Measurements from ENCODE around the gene CCDC85C. TPM values are rescaled to one million over a fixed set of nuclear protein-coding genes. Genes with fewer than 3 reads are reported as not detected.

Gene CCDC85C
- total RNA-seq, 1 experiment from 2014 or later, result 35.8 TPM

DNA sequence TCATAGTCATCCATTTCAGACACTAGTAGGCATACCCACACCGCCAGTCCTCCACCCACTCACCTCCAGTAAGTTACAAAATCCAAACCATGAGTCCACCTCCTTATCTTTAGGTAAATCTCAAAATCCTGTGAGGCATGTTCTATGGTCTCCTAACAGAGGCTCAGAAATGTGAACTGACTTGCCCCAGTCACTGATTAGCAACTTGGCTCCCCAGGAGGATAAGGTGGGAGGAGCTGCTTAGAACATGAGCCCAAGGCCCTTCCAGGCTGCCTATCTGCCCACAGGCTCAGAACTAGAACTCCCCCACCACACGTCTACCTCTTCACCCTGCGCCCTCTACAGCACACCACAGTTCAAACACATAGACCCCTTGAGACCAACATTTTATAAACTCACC is 143.2 kb downstream of the CCDC85C start (continued):
- TF ChIP-seq, protein P1, sequence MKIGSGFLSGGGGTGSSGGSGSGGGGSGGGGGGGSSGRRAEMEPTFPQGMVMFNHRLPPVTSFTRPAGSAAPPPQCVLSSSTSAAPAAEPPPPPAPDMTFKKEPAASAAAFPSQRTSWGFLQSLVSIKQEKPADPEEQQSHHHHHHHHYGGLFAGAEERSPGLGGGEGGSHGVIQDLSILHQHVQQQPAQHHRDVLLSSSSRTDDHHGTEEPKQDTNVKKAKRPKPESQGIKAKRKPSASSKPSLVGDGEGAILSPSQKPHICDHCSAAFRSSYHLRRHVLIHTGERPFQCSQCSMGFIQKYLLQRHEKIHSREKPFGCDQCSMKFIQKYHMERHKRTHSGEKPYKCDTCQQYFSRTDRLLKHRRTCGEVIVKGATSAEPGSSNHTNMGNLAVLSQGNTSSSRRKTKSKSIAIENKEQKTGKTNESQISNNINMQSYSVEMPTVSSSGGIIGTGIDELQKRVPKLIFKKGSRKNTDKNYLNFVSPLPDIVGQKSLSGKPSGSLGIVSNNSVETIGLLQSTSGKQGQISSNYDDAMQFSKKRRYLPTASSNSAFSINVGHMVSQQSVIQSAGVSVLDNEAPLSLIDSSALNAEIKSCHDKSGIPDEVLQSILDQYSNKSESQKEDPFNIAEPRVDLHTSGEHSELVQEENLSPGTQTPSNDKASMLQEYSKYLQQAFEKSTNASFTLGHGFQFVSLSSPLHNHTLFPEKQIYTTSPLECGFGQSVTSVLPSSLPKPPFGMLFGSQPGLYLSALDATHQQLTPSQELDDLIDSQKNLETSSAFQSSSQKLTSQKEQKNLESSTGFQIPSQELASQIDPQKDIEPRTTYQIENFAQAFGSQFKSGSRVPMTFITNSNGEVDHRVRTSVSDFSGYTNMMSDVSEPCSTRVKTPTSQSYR (CRISPR knock-in tag; IDR thresholded peaks at IDR 0.05), result no peak
- TF ChIP-seq, protein P2, sequence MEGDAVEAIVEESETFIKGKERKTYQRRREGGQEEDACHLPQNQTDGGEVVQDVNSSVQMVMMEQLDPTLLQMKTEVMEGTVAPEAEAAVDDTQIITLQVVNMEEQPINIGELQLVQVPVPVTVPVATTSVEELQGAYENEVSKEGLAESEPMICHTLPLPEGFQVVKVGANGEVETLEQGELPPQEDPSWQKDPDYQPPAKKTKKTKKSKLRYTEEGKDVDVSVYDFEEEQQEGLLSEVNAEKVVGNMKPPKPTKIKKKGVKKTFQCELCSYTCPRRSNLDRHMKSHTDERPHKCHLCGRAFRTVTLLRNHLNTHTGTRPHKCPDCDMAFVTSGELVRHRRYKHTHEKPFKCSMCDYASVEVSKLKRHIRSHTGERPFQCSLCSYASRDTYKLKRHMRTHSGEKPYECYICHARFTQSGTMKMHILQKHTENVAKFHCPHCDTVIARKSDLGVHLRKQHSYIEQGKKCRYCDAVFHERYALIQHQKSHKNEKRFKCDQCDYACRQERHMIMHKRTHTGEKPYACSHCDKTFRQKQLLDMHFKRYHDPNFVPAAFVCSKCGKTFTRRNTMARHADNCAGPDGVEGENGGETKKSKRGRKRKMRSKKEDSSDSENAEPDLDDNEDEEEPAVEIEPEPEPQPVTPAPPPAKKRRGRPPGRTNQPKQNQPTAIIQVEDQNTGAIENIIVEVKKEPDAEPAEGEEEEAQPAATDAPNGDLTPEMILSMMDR (IDR thresholded peaks at IDR 0.05), result no peak

DNA sequence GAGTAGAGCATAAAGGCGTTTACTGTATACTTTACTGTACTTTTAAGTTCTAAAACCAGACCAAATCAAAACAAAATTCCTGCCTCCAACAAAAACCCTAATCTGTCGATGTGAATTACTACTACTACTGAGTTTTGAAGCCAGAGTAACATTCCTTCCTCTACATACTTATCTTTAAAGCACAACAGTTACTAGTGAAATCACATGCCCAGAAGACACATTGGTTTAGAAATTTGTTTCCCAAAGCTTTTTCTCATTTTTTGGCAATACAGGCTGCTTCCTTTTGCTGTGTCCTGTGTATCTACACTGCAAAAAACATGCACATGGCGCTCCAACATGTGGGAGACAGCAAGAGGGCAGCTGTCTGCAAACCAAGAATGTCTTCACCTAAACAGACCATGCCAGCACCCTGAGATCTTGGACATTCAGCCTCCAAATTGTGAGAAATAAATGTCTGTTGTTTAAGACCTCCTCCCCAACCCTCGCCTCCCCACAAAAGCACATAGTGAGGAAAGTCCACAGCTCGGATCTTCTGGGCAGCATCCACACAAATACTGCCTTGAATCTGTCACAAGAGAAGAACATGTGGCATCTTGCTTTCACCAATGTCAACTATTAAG is 144.4 kb downstream of the CCDC85C start:
- H3K4me3 Mint-ChIP-seq, result no peak overlapping the region
- H3K4me1 Mint-ChIP-seq, result peaks cover 27% of the 10 kb centered on the region
- no peaks in the 10 kb centered on the region for H3K9me3 Mint-ChIP-seq
- ChIA-PET POLR2A (no interaction called here), CTCF (interaction anchor here (1.8 kb wide), 1 partner anchor 44 kb away, joined by 6 read pairs; no protein-coding TSS in a partner anchor)
- H3K27me3 Mint-ChIP-seq (ENCODE audit: low read depth), result no peaks in the 10 kb centered on the region
- peaks cover 19% of the 10 kb centered on the region for H3K36me3 Mint-ChIP-seq
- TF ChIP-seq NFATC4 (CRISPR knock-in tag; IDR thresholded peaks at IDR 0.05) (no peak), ESRRA (CRISPR knock-in tag; IDR thresholded peaks at IDR 0.05; ENCODE audit: borderline replicate concordance) (no peak), ZNF121 (CRISPR knock-in tag; IDR thresholded peaks at IDR 0.05) (no peak), FOXK1 (CRISPR knock-in tag; IDR thresholded peaks at IDR 0.05) (no peak), ELF4 (CRISPR knock-in tag; IDR thresholded peaks at IDR 0.05; ENCODE audit: low read depth) (no peak), JUN (CRISPR knock-in tag; IDR thresholded peaks at IDR 0.05) (no peak), EMX1 (CRISPR knock-in tag; IDR thresholded peaks at IDR 0.05) (no peak), ZNF232 (CRISPR knock-in tag; IDR thresholded peaks at IDR 0.05) (no peak), GTF2I (CRISPR knock-in tag; conservative IDR thresholded peaks at IDR 0.05) (no peak), GABPB1 (CRISPR knock-in tag; IDR thresholded peaks at IDR 0.05) (no peak)
- TF ChIP-seq, protein P3, sequence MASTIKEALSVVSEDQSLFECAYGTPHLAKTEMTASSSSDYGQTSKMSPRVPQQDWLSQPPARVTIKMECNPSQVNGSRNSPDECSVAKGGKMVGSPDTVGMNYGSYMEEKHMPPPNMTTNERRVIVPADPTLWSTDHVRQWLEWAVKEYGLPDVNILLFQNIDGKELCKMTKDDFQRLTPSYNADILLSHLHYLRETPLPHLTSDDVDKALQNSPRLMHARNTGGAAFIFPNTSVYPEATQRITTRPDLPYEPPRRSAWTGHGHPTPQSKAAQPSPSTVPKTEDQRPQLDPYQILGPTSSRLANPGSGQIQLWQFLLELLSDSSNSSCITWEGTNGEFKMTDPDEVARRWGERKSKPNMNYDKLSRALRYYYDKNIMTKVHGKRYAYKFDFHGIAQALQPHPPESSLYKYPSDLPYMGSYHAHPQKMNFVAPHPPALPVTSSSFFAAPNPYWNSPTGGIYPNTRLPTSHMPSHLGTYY (CRISPR knock-in tag; IDR thresholded peaks at IDR 0.05), result no peak
- TF ChIP-seq, protein P4, sequence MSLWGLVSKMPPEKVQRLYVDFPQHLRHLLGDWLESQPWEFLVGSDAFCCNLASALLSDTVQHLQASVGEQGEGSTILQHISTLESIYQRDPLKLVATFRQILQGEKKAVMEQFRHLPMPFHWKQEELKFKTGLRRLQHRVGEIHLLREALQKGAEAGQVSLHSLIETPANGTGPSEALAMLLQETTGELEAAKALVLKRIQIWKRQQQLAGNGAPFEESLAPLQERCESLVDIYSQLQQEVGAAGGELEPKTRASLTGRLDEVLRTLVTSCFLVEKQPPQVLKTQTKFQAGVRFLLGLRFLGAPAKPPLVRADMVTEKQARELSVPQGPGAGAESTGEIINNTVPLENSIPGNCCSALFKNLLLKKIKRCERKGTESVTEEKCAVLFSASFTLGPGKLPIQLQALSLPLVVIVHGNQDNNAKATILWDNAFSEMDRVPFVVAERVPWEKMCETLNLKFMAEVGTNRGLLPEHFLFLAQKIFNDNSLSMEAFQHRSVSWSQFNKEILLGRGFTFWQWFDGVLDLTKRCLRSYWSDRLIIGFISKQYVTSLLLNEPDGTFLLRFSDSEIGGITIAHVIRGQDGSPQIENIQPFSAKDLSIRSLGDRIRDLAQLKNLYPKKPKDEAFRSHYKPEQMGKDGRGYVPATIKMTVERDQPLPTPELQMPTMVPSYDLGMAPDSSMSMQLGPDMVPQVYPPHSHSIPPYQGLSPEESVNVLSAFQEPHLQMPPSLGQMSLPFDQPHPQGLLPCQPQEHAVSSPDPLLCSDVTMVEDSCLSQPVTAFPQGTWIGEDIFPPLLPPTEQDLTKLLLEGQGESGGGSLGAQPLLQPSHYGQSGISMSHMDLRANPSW (CRISPR knock-in tag; conservative IDR thresholded peaks at IDR 0.05; ENCODE audit: low read depth), result no peak
- TF ChIP-seq, protein P5, sequence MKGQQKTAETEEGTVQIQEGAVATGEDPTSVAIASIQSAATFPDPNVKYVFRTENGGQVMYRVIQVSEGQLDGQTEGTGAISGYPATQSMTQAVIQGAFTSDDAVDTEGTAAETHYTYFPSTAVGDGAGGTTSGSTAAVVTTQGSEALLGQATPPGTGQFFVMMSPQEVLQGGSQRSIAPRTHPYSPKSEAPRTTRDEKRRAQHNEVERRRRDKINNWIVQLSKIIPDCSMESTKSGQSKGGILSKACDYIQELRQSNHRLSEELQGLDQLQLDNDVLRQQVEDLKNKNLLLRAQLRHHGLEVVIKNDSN (CRISPR knock-in tag; IDR thresholded peaks at IDR 0.05), result no peak
- no peak for ATAC-seq
- no peak overlapping the region for H3K27ac Mint-ChIP-seq
- DNase-seq (ENCODE audit: low spot score), result no peak
